H9 (cell line): ENCODE data around the gene B3GALNT2. TPM values are rescaled to one million over a fixed set of nuclear protein-coding genes. Genes with fewer than 3 reads are reported as not detected.

Source experiments
- DNase-seq: peaks from one replicate; pipeline ENCODE4 v3.0.0-alpha.2; 2017
- H2AFZ ChIP-seq: one replicate; pipeline ENCODE4 v1.6.1; 2013; ENCODE audit warnings: mild to moderate bottlenecking, low read length, control low read depth, moderate library complexity
- H2AK5ac ChIP-seq: 2 replicates; pipeline ENCODE4 v1.6.1; 2013; ENCODE audit warnings: low read length, control low read depth, mixed read lengths; ENCODE audit not compliant: insufficient read length
- H2BK120ac ChIP-seq: one replicate; pipeline ENCODE4 v1.6.1; 2013; ENCODE audit warnings: low read depth, mild to moderate bottlenecking, low read length, control low read depth, inconsistent platforms; ENCODE audit not compliant: poor library complexity, severe bottlenecking
- H2BK12ac ChIP-seq: 2 replicates; pipeline ENCODE4 v1.6.1; 2013; ENCODE audit warnings: low read length, control low read depth, mixed read lengths, low read depth; ENCODE audit not compliant: insufficient read length
- H2BK15ac ChIP-seq: 2 replicates; pipeline ENCODE4 v1.6.1; 2013; ENCODE audit warnings: low read depth, low read length, control low read depth
- H2BK20ac ChIP-seq: one replicate; pipeline ENCODE4 v1.6.1; 2013; ENCODE audit warnings: low read depth, mild to moderate bottlenecking, low read length, control low read depth, inconsistent platforms; ENCODE audit not compliant: poor library complexity, severe bottlenecking
- H2BK5ac ChIP-seq: 2 replicates; pipeline ENCODE4 v1.6.1; 2013; ENCODE audit warnings: low read length, control low read depth, mixed read lengths; ENCODE audit not compliant: insufficient read length
- H3K14ac ChIP-seq: 2 replicates; pipeline ENCODE4 v1.6.1; 2013; ENCODE audit warnings: low read length, control low read depth; ENCODE audit not compliant: insufficient read depth
- H3K18ac ChIP-seq: 2 replicates; pipeline ENCODE4 v1.6.1; 2013; ENCODE audit warnings: low read depth, mild to moderate bottlenecking, mixed read lengths, low read length, control low read depth; ENCODE audit not compliant: insufficient read length
- H3K23ac ChIP-seq: 2 replicates; pipeline ENCODE4 v1.6.1; 2013; ENCODE audit warnings: low read length, control low read depth, mixed read lengths, low read depth; ENCODE audit not compliant: insufficient read length
- H3K23me2 ChIP-seq: 2 replicates; pipeline ENCODE4 v1.6.1; 2013; ENCODE audit warnings: low read depth, mild to moderate bottlenecking, mixed read lengths, low read length, control low read depth; ENCODE audit not compliant: insufficient read length, poor library complexity, severe bottlenecking
- H3K27ac ChIP-seq: 2 replicates; pipeline ENCODE4 v1.5.1; 2013; ENCODE audit warnings: low read length, control low read depth, mixed read lengths, low read depth; ENCODE audit not compliant: insufficient read length
- H3K27me3 ChIP-seq: 2 replicates; pipeline ENCODE4 v1.6.1; 2013; ENCODE audit warnings: low read length, control low read depth, inconsistent platforms; ENCODE audit not compliant: insufficient read depth
- H3K4ac ChIP-seq: 2 replicates; pipeline ENCODE4 v1.6.1; 2013; ENCODE audit warnings: low read depth, mild to moderate bottlenecking, control low read depth, inconsistent platforms, low read length, moderate library complexity
- H3K4me1 ChIP-seq: 2 replicates; pipeline ENCODE4 v1.6.1; 2013; ENCODE audit warnings: low read length, control low read depth, inconsistent platforms; ENCODE audit not compliant: insufficient read depth
- H3K4me2 ChIP-seq: 2 replicates; pipeline ENCODE4 v1.6.1; 2013; ENCODE audit warnings: low read length, control low read depth, mixed read lengths; ENCODE audit not compliant: insufficient read length, insufficient read depth
- H3K56ac ChIP-seq: 2 replicates; pipeline ENCODE4 v1.6.1; 2013; ENCODE audit warnings: low read depth, mild to moderate bottlenecking, mixed read lengths, low read length, control low read depth; ENCODE audit not compliant: insufficient read length
- H3K79me1 ChIP-seq: 2 replicates; pipeline ENCODE4 v1.6.1; 2013; ENCODE audit warnings: low read depth, mild to moderate bottlenecking, moderate library complexity, low read length, control low read depth, inconsistent platforms; ENCODE audit not compliant: insufficient read depth, poor library complexity, severe bottlenecking
- H3K79me2 ChIP-seq: 2 replicates; pipeline ENCODE4 v1.6.1; 2013; ENCODE audit warnings: low read length, control low read depth, inconsistent platforms; ENCODE audit not compliant: insufficient read depth
- H3K9ac ChIP-seq: 2 replicates; pipeline ENCODE4 v1.6.1; 2013; ENCODE audit warnings: low read length, control low read depth, mixed read lengths; ENCODE audit not compliant: insufficient read length; ENCODE audit errors: extremely low read depth
- H3K9me3 ChIP-seq: one replicate; pipeline ENCODE4 v1.6.1; 2013; ENCODE audit warnings: low read depth, low read length, inconsistent platforms; ENCODE audit not compliant: control insufficient read depth
- H3T11ph ChIP-seq: one replicate; pipeline ENCODE4 v1.6.1; 2013; ENCODE audit warnings: mild to moderate bottlenecking, low read length, control low read depth, inconsistent platforms
- H4K20me1 ChIP-seq: one replicate; pipeline ENCODE4 v1.6.1; 2013; ENCODE audit not compliant: control insufficient read depth, insufficient read length, insufficient read depth
- H4K5ac ChIP-seq: 2 replicates; pipeline ENCODE4 v1.6.1; 2013; ENCODE audit warnings: low read depth, mild to moderate bottlenecking, mixed read lengths, low read length, control low read depth; ENCODE audit not compliant: insufficient read length
- H4K8ac ChIP-seq: replicated peaks from 2 replicates; pipeline ENCODE4 v1.6.1; 2013; ENCODE audit warnings: low read length, control low read depth, mixed read lengths, low read depth; ENCODE audit not compliant: insufficient read length
- H4K91ac ChIP-seq: 2 replicates; pipeline ENCODE4 v1.6.1; 2013; ENCODE audit warnings: low read depth, mild to moderate bottlenecking, moderate library complexity, mixed read lengths, low read length, control low read depth; ENCODE audit not compliant: insufficient read length
- H3K27ac Mint-ChIP-seq, 3 experiments: 2 replicates in 2 of 3; 3 replicates in 1 of 3; pipeline ENCODE4 v1.8.0; 2020 to 2021; ENCODE audit warnings: mixed read lengths in 3 of 3, mild to moderate bottlenecking in 1 of 3, moderate library complexity in 1 of 3
- H3K27me3 Mint-ChIP-seq: 2 replicates; pipeline ENCODE4 v1.8.0; 2021; ENCODE audit warnings: low read depth, mild to moderate bottlenecking, moderate library complexity, mixed read lengths
- H3K36me3 Mint-ChIP-seq, 3 experiments: 2 replicates in 2 of 3; 3 replicates in 1 of 3; pipeline ENCODE4 v1.8.0; 2020 to 2021; ENCODE audit warnings: low read depth in 3 of 3, mixed read lengths in 3 of 3; ENCODE audit not compliant: insufficient read depth in 1 of 3
- H3K4me1 Mint-ChIP-seq, 2 experiments: 2 replicates each; pipeline ENCODE4 v1.8.0; 2020; ENCODE audit warnings: mixed read lengths in 2 of 2
- H3K4me3 Mint-ChIP-seq, 2 experiments: 2 replicates in 1 of 2; 3 replicates in 1 of 2; pipeline ENCODE4 v1.8.0; 2020 to 2021; ENCODE audit warnings: mild to moderate bottlenecking in 2 of 2, mixed read lengths in 2 of 2, moderate library complexity in 1 of 2
- H3K9me3 Mint-ChIP-seq, 2 experiments: 2 replicates in 1 of 2; 3 replicates in 1 of 2; pipeline ENCODE4 v1.8.0; 2020; ENCODE audit warnings: mild to moderate bottlenecking in 2 of 2, mixed read lengths in 2 of 2, moderate library complexity in 1 of 2
- CTCF ChIP-seq: fragments of 200-600 bp; sonication (generic); conservative IDR thresholded peaks from 3 replicates; pipeline ENCODE4 v1.8.0; 2021; ENCODE audit warnings: antibody characterized with exemption, mild to moderate bottlenecking
- WGBS: extraction: QIAGEN DNeasy Blood & Tissue Kit; methylation state at CpG from one replicate; pipeline ENCODE4 v1.1.7; 2013; ENCODE audit warnings: missing lambda C conversion rate, low lambda C conversion rate, mixed read lengths; ENCODE audit not compliant: insufficient read length; ENCODE audit errors: extremely low coverage; 5-methylcytosine and 5-hydroxymethylcytosine counted together
- total RNA-seq: library from RNA; stranded (reverse); gene quantifications from 2 replicates; pipeline ENCODE4 v1.2.1, GENCODE V29; 2021

Gene B3GALNT2
- total RNA-seq, 1 experiment from 2014 or later: 27.8 TPM

GRCh38 chr1:235424092-235424491, 80.2 kb downstream of the B3GALNT2 start:
- no peak overlapping the region for H3K9ac ChIP-seq
- H2AFZ ChIP-seq: no peak overlapping the region
- H2BK12ac ChIP-seq: no peak overlapping the region
- H4K5ac ChIP-seq: no peak overlapping the region
- H3K18ac ChIP-seq: no peak overlapping the region
- H4K20me1 ChIP-seq: no peaks in the 10 kb centered on the region
- H3K9me3 Mint-ChIP-seq: no peaks in the 10 kb centered on the region
- H2BK15ac ChIP-seq: no peak overlapping the region
- no peak for TF ChIP-seq CTCF
- H3K23me2 ChIP-seq: no peaks in the 10 kb centered on the region
- H3K4me1 ChIP-seq: no peaks in the 10 kb centered on the region
- H3K79me1 ChIP-seq: no peaks in the 10 kb centered on the region
- H3K36me3 Mint-ChIP-seq: peaks cover 4 to 12% (median 5%) of the 10 kb centered on the region in 3 experiments; a peak in 6 of 7 replicates
- no peak overlapping the region for H2BK120ac ChIP-seq
- no peaks in the 10 kb centered on the region; the same call in 1 of the 2 replicates for H3K79me2 ChIP-seq
- no peak overlapping the region for H3T11ph ChIP-seq
- H3K27ac Mint-ChIP-seq: no peak overlapping the region; a peak in 2 of 7 replicates
- no peaks in the 10 kb centered on the region for H3K9me3 ChIP-seq
- no peak overlapping the region for H2BK5ac ChIP-seq
- H3K14ac ChIP-seq: no peak overlapping the region
- no peak overlapping the region for H3K4me2 ChIP-seq
- H3K4me1 Mint-ChIP-seq: peaks cover 12% of the 10 kb centered on the region in 2 experiments
- H3K27me3 ChIP-seq: no peaks in the 10 kb centered on the region
- H3K56ac ChIP-seq: no peak overlapping the region
- no peak overlapping the region for H3K4me3 Mint-ChIP-seq
- H2AK5ac ChIP-seq: no peak overlapping the region
- no peak overlapping the region for H4K91ac ChIP-seq
- H3K4ac ChIP-seq: no peak overlapping the region
- no peaks in the 10 kb centered on the region for H3K27me3 Mint-ChIP-seq
- no peak overlapping the region for H3K27ac ChIP-seq
- no CpG with 5 or more reads among the region's 8 CpGs for WGBS
- H3K23ac ChIP-seq: no peak overlapping the region
- DNase-seq: no peak
- no peak overlapping the region for H2BK20ac ChIP-seq
- H4K8ac ChIP-seq: no peak overlapping the region
